ENCODE measurements around the gene DIAPH2. TPM values are rescaled to one million over a fixed set of nuclear protein-coding genes. Genes with fewer than 3 reads are reported as not detected.

The DIAPH2 gene
- total RNA-seq, 4 donors from 2014 or later = 12.1 to 41.6 (median 29.1) TPM

DNA sequence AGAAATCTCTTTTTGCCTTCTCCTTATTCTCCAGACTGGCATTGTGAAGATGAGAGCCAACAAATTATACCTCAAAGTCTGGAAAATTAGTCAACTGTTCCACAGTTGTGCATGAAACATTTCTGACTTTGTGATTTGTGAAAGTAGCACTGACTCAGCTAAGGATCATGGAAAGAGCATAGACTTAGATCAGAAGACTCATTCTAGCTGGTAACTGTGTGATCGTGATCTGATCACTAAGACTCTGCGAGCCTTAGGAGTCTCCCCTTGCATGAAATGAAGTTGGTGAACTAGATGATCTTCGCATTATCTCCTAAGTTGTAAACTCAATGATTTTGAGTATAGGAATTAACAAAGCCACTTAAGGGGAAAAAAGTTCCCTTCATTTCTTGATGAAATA lies 867.2 kb downstream of the DIAPH2 start:
- H3K4me1 ChIP-seq = no peaks in the 10 kb centered on the region
- no peak overlapping the region for H3K27ac ChIP-seq
- H3K27me3 ChIP-seq = no peaks in the 10 kb centered on the region
- intact Hi-C loops (cut with DNase I; ENCODE audit: low total_unique reads) = no loop called here
- no peaks in the 10 kb centered on the region for H3K9me3 ChIP-seq
- no peak for TF ChIP-seq CTCF (IDR thresholded peaks at IDR 0.05 in 4 of 5, conservative IDR thresholded peaks at IDR 0.05 in 1 of 5)
- TF ChIP-seq POLR2A (IDR thresholded peaks at IDR 0.05) = no peak
- no peaks in the 10 kb centered on the region for H3K36me3 ChIP-seq
- DNase-seq (no peak), ATAC-seq (no peak)
- no peak overlapping the region for H3K4me3 ChIP-seq
- in situ Hi-C loops (cut with MboI; ENCODE audit: low sequenced_read_pairs in 4 of 4) = no loop called here

DNA sequence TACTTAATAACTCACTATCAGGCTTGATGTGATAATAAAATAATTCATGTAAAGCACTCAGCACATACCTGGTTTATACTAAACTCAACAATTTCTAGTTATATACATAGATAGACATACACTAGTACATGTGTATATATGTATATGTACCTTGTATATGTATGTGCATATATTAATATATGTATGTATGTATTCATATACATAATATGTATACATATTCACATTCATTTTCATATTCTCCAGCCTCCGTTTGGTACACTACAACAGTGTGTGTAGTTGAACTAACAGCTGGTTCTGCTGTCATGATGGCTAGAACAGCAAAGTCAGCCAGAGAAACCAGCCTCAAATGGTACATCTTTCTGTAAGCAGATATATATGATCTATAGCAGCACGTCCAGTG lies 869.2 kb downstream of the DIAPH2 start:
- intact Hi-C loops (cut with DNase I; ENCODE audit: low total_unique reads) = no loop called here
- no peak for TF ChIP-seq CTCF (IDR thresholded peaks at IDR 0.05 in 4 of 5, conservative IDR thresholded peaks at IDR 0.05 in 1 of 5)
- H3K9me3 ChIP-seq = no peaks in the 10 kb centered on the region
- H3K27me3 ChIP-seq = no peaks in the 10 kb centered on the region
- H3K27ac ChIP-seq = no peak overlapping the region
- H3K4me3 ChIP-seq = no peak overlapping the region
- DNase-seq (no peak), ATAC-seq (no peak)
- H3K4me1 ChIP-seq = no peaks in the 10 kb centered on the region
- H3K36me3 ChIP-seq = no peaks in the 10 kb centered on the region
- in situ Hi-C loops (cut with MboI; ENCODE audit: low sequenced_read_pairs in 4 of 4) = no loop called here

GRCh38 chrX:97556359-97556758 lies 871.7 kb downstream of the DIAPH2 start:
- ATAC-seq = no peak
- no peaks in the 10 kb centered on the region for H3K9me3 ChIP-seq

DNA sequence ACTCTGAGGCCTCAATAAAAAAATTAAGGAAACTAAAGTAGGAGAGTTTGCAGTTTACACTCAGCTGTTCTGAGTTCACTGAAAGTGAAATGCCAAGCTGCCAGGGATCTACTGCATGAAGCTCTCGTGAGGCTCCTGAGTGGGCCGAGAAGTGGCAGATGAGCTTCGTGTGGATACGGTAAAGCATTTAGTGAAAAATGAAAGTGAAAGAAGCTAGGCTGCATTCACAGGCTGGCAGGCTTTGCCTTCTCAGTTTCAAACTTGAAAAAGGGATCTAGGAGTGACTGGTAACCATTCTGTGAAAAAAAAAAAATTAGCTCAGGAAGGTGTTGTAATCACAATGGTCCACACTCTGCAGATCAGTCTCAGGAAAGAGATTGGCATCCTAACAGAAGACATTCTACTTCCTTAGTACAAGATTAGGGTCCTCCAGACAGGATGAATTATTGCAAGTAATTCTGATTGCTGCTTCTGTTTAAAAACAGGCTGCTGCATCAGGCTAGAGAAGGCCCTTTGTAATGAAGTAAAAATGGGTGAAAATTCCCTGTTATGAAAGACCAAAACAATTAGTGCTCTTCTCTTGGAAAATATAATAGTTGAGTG lies 879.0 kb downstream of the DIAPH2 start:
- Histone ChIP-seq H3K4me3 (peak overlapping the region in 3 of 4 donors; percentile 4 to 40 (median 12)), H3K36me3 (no peaks in the 10 kb centered on the region), H3K4me1 (no peaks in the 10 kb centered on the region), H3K9me3 (no peaks in the 10 kb centered on the region), H3K27ac (peak overlapping the region in 1 of 4 donors; percentile 34), H3K27me3 (no peaks in the 10 kb centered on the region)
- no peak for TF ChIP-seq POLR2A (IDR thresholded peaks at IDR 0.05)
- no peak for TF ChIP-seq CTCF (IDR thresholded peaks at IDR 0.05 in 4 of 5, conservative IDR thresholded peaks at IDR 0.05 in 1 of 5)
- ATAC-seq (no peak), DNase-seq (no peak)
- in situ Hi-C loops (cut with MboI; ENCODE audit: low sequenced_read_pairs in 4 of 4) = no loop called here
- intact Hi-C loops (cut with DNase I; ENCODE audit: low total_unique reads) = no loop called here

More at GRCh38 chrX:97556359-97556758, 871.7 kb downstream of the DIAPH2 start:
- Histone ChIP-seq H3K27me3 (no peaks in the 10 kb centered on the region), H3K4me3 (no peak overlapping the region), H3K36me3 (no peaks in the 10 kb centered on the region), H3K4me1 (no peaks in the 10 kb centered on the region), H3K27ac (no peak overlapping the region)
- no peak for DNase-seq
- intact Hi-C loops (cut with DNase I; ENCODE audit: low total_unique reads) (no loop called here), in situ Hi-C loops (cut with MboI; ENCODE audit: low sequenced_read_pairs in 4 of 4) (no loop called here)
- TF ChIP-seq POLR2A (IDR thresholded peaks at IDR 0.05) (no peak), CTCF (IDR thresholded peaks at IDR 0.05 in 4 of 5, conservative IDR thresholded peaks at IDR 0.05 in 1 of 5) (no peak)

- H3K27me3 ChIP-seq = no peaks in the 10 kb centered on the region
- in situ Hi-C loops (cut with MboI; ENCODE audit: low sequenced_read_pairs in 4 of 4) = no loop called here
- H3K36me3 ChIP-seq = no peaks in the 10 kb centered on the region
- intact Hi-C loops (cut with DNase I; ENCODE audit: low total_unique reads) = no loop called here
- DNase-seq (no peak), ATAC-seq (no peak)
- no peak overlapping the region for H3K4me3 ChIP-seq
- no peak overlapping the region for H3K27ac ChIP-seq
- no peaks in the 10 kb centered on the region for H3K9me3 ChIP-seq
- no peaks in the 10 kb centered on the region for H3K4me1 ChIP-seq
- TF ChIP-seq POLR2A (IDR thresholded peaks at IDR 0.05) (no peak), CTCF (IDR thresholded peaks at IDR 0.05 in 4 of 5, conservative IDR thresholded peaks at IDR 0.05 in 1 of 5) (no peak)
Observed at GRCh38 chrX:97564496-97564895, 879.9 kb downstream of the DIAPH2 start.
